Measurements from ENCODE around the gene PEBP1. TPM values are rescaled to one million over a fixed set of nuclear protein-coding genes. Genes with fewer than 3 reads are reported as not detected.

PEBP1 gene
- polyA plus RNA-seq, 3 donors, result 23.0 to 57.9 (median 47.6) TPM

GRCh38 chr12:118103201-118103600 is 32.7 kb upstream of the PEBP1 start:
- no peaks in the 10 kb centered on the region for H3K36me3 Mint-ChIP-seq
- no peaks in the 10 kb centered on the region for H4K20me1 ChIP-seq (ENCODE audit: insufficient read depth, low read length)
- intact Hi-C loops (cut with micrococcal nuclease), result no loop called here
- H3K27ac Mint-ChIP-seq, result peak overlapping the region in 1 of 7 donors; percentile 20
- no peaks in the 10 kb centered on the region for H3K36me3 ChIP-seq (replicated peaks in 1 of 2; ENCODE audit: control insufficient read depth in 1 of 2, insufficient read depth in 2 of 2, low read length in 2 of 2)
- H3K4me3 ChIP-seq (replicated peaks in 1 of 3; ENCODE audit: low read depth in 2 of 3, low read length in 3 of 3), result peak overlapping the region; percentile 49 to 88 (median 68)
- peaks cover 11 to 14% of the 10 kb centered on the region in 2 donors for H3K4me1 ChIP-seq (ENCODE audit: control insufficient read depth in 1 of 2, insufficient read depth in 2 of 2, low read length in 2 of 2)
- no peak for TF ChIP-seq CTCF (IDR thresholded peaks at IDR 0.05)
- H3K27me3 Mint-ChIP-seq (ENCODE audit: low read depth in 3 of 3), result peaks cover 7 to 13% (median 12%) of the 10 kb centered on the region in 3 donors
- DNase-seq, result no peak
- no peak overlapping the region for H3K27ac ChIP-seq (ENCODE audit: low read depth in 1 of 2, low read length in 2 of 2)
- H3K9me3 Mint-ChIP-seq, result no peaks in the 10 kb centered on the region
- H3K9ac ChIP-seq (ENCODE audit: insufficient read depth, low read length, poor library complexity, severe bottlenecking), result peak overlapping the region; percentile 65
- peak overlapping the region; percentile 97 for H3K4me2 ChIP-seq (replicated peaks; ENCODE audit: extremely low read depth, low read length, poor library complexity, severe bottlenecking)
- H3K9me3 ChIP-seq (replicated peaks in 1 of 2; ENCODE audit: control insufficient read depth in 1 of 2, insufficient read depth in 1 of 2, low read length in 2 of 2), result no peaks in the 10 kb centered on the region
- 2% methylated on average over 30 of the region's 32 CpGs for WGBS (ENCODE audit: insufficient coverage)
- peak overlapping the region; percentile 86 to 94 for H3K4me3 Mint-ChIP-seq
- H2AFZ ChIP-seq (ENCODE audit: insufficient read depth, low read depth, low read length, poor library complexity, severe bottlenecking), result peak overlapping the region; percentile 92
- H3K27me3 ChIP-seq (ENCODE audit: control insufficient read depth in 2 of 2, insufficient read depth in 2 of 2, low read length in 2 of 2), result peaks cover 0 to 4% of the 10 kb centered on the region in 2 donors
- H3K79me2 ChIP-seq (ENCODE audit: insufficient read depth, low read length), result no peaks in the 10 kb centered on the region
- H3K4me1 Mint-ChIP-seq, result peaks cover 12% of the 10 kb centered on the region

- Mint-ChIP-seq H3K36me3 (no peaks in the 10 kb centered on the region), H3K27ac (peak within 1 kb of the TSS in 2 of 7 donors; percentile 20 to 26), H3K4me1 (peaks cover 12% of the 10 kb centered on the region), H3K27me3 (ENCODE audit: low read depth in 3 of 3) (peaks cover 7 to 13% (median 12%) of the 10 kb centered on the region in 3 donors), H3K4me3 (peak within 1 kb of the TSS; percentile 86 to 94), H3K9me3 (no peaks in the 10 kb centered on the region)
- Histone ChIP-seq H3K4me2 (replicated peaks; ENCODE audit: extremely low read depth, low read length, poor library complexity, severe bottlenecking) (peak within 1 kb of the TSS; percentile 97), H3K79me2 (ENCODE audit: insufficient read depth, low read length) (no peaks in the 10 kb centered on the region), H3K36me3 (replicated peaks in 1 of 2; ENCODE audit: control insufficient read depth in 1 of 2, insufficient read depth in 2 of 2, low read length in 2 of 2) (no peaks in the 10 kb centered on the region), H3K4me1 (ENCODE audit: control insufficient read depth in 1 of 2, insufficient read depth in 2 of 2, low read length in 2 of 2) (peaks cover 11 to 14% of the 10 kb centered on the region in 2 donors), H3K9me3 (replicated peaks in 1 of 2; ENCODE audit: control insufficient read depth in 1 of 2, insufficient read depth in 1 of 2, low read length in 2 of 2) (no peaks in the 10 kb centered on the region), H3K4me3 (replicated peaks in 1 of 3; ENCODE audit: low read depth in 2 of 3, low read length in 3 of 3) (peak within 1 kb of the TSS; percentile 49 to 88 (median 68)), H3K27me3 (ENCODE audit: control insufficient read depth in 2 of 2, insufficient read depth in 2 of 2, low read length in 2 of 2) (peaks cover 0 to 4% of the 10 kb centered on the region in 2 donors), H4K20me1 (ENCODE audit: insufficient read depth, low read length) (no peaks in the 10 kb centered on the region), H3K27ac (ENCODE audit: low read depth in 1 of 2, low read length in 2 of 2) (no peak within 1 kb of the TSS), H2AFZ (ENCODE audit: insufficient read depth, low read depth, low read length, poor library complexity, severe bottlenecking) (peak within 1 kb of the TSS; percentile 92), H3K9ac (ENCODE audit: insufficient read depth, low read length, poor library complexity, severe bottlenecking) (peak within 1 kb of the TSS; percentile 65)
- DNase-seq, result peak in 2 of 3 donors; percentile 16 to 20
- intact Hi-C loops (cut with micrococcal nuclease), result no loop called here
- WGBS (ENCODE audit: insufficient coverage), result under 1% methylated on average over 75 of the region's 75 CpGs
- TF ChIP-seq CTCF (IDR thresholded peaks at IDR 0.05), result no peak
Observed at GRCh38 chr12:118103601-118104382, 32.1 kb upstream of the PEBP1 start, which contains the start of gene VSIG10. TSS of gene VSIG10 (minus strand) at chr12:118104011. CDS start at chr12:118103671, 340 bp downstream.
